Aorta (tissue), 5 donors: ENCODE data around the gene KLKB1. TPM values are rescaled to one million over a fixed set of nuclear protein-coding genes. Genes with fewer than 3 reads are reported as not detected.
A peak's percentile ranks its signal among the peaks of the same experiment; 100 is the strongest.

Source experiments
- ATAC-seq: fragments of 200-7000 bp; cut with Tn5 transposase; one replicate; pipeline ENCODE4 v1.9.1; 2022; ENCODE audit warnings: moderate library complexity; ENCODE audit not compliant: low FRiP score
- DNase-seq, 2 donors: peaks; one replicate each; pipeline ENCODE4 v3.0.0-alpha.2; 2020
- H3K27ac ChIP-seq, 2 donors: one replicate each; pipeline ENCODE4 v1.5.1; 2013; ENCODE audit warnings: low read length in 2 of 2, mild to moderate bottlenecking in 2 of 2, moderate library complexity in 2 of 2, control low read depth in 1 of 2, inconsistent platforms in 1 of 2, low read depth in 1 of 2
- H3K27me3 ChIP-seq, 2 donors: one replicate each; pipeline ENCODE4 v1.6.1; 2013; ENCODE audit warnings: control low read depth in 1 of 2, low read length in 1 of 2, mild to moderate bottlenecking in 1 of 2, moderate library complexity in 1 of 2; ENCODE audit not compliant: insufficient read depth in 2 of 2, control insufficient read depth in 1 of 2
- H3K36me3 ChIP-seq, 2 donors: one replicate each; pipeline ENCODE4 v1.6.1; 2013; ENCODE audit warnings: control low read depth in 1 of 2, low read length in 1 of 2, mild to moderate bottlenecking in 1 of 2; ENCODE audit not compliant: insufficient read depth in 2 of 2, control insufficient read depth in 1 of 2
- H3K4me1 ChIP-seq, 2 donors: one replicate each; pipeline ENCODE4 v1.6.1; 2013; ENCODE audit warnings: low read length in 2 of 2, control low read depth in 1 of 2, mild to moderate bottlenecking in 1 of 2, moderate library complexity in 1 of 2; ENCODE audit not compliant: insufficient read depth in 2 of 2, control insufficient read depth in 1 of 2
- H3K4me3 ChIP-seq, 2 donors: one replicate each; pipeline ENCODE4 v1.5.1; 2013; ENCODE audit warnings: low read length in 2 of 2, control low read depth in 1 of 2, mild to moderate bottlenecking in 1 of 2
- H3K9me3 ChIP-seq: one replicate; pipeline ENCODE4 v1.6.1; 2013; ENCODE audit warnings: mild to moderate bottlenecking, low read length; ENCODE audit not compliant: control insufficient read depth
- WGBS, 2 donors: extraction: QIAGEN DNeasy Blood & Tissue Kit; methylation state at CpG; one replicate each; pipeline ENCODE4 v1.1.7; 2013; 5-methylcytosine and 5-hydroxymethylcytosine counted together
- intact Hi-C, 2 donors: fragments of 100-400 bp; cut with DNase I; formaldehyde crosslinking; loops; one replicate each; pipeline versions ENCODE4 v1.14.2 to v1.15.0; 2022
- long read RNA-seq, 2 donors: library from polyadenylated mRNA; unstranded; transcript quantifications; one replicate each; pipeline ENCODE4 v2.0.0, GENCODE V29; 2020 to 2021
- polyA plus RNA-seq, 2 donors: library from polyadenylated mRNA; stranded (reverse); fragments of 200-250 nt; gene quantifications; one replicate each; pipeline ENCODE4 v1.2.3, GENCODE V29; 2013
- total RNA-seq, 2 donors: library from RNA; stranded (reverse); fragmentation: NEBNext Ultra II Directional; extraction: Animal tissue kit (Norgen Biotek cat#: 25700); gene quantifications; one replicate each; pipeline ENCODE4 v1.2.1, GENCODE V29; 2021
- donor health status: healthy with polysubstance abuse.
- donor health status: Bipolar disorder and iron deficiency.
- donor health status: DM: no; HTN: no; CAD: no.
- donor health status: DM: no; HTN: no; CAD: no.
- donor health status: DM: yes; HTN: yes; CAD: no.

Gene KLKB1
- total RNA-seq (1 to 10 TPM; 1.2 to 2.2 TPM), polyA plus RNA-seq (1 to 10 TPM in 1 of 2 donors, not detected in 1; 7.3 TPM)
- long read RNA-seq, donor 1, partial matches to known transcripts: 0 of 6 reads
- long read RNA-seq, donor 1, other reads (novel, unspliced or antisense): 6 of 6 reads
- long read RNA-seq, donor 2, partial matches to known transcripts: 0 of 1 reads
- long read RNA-seq, donor 2, other reads (novel, unspliced or antisense): 1 of 1 reads

- Histone ChIP-seq H3K27ac (no peak within 1 kb of the TSS), H3K4me1 (no peaks in the 10 kb centered on the region), H3K4me3 (peak within 1 kb of the TSS in 1 of 2 donors; percentile 54), H3K9me3 (peaks cover 6% of the 10 kb centered on the region), H3K36me3 (no peaks in the 10 kb centered on the region), H3K27me3 (no peaks in the 10 kb centered on the region)
- 52 to 62% methylated on average over 5 of the region's 5 CpGs for WGBS, 2 donors
- intact Hi-C loops: no loop called here
- DNase-seq (no peak), ATAC-seq (no peak)
These were observed at the start of gene KLKB1 for GRCh38 chr4:186227221-186227620. Gene KLKB1 (plus strand): TSS chr4:186227507. CDS start chr4:186228196, 689 bp downstream.

- ATAC-seq: no peak
- WGBS, 2 donors: 62 to 87% methylated on average over 3 of the region's 3 CpGs
- no peak for DNase-seq
- Histone ChIP-seq H3K27me3 (no peaks in the 10 kb centered on the region), H3K27ac (no peak overlapping the region), H3K4me3 (no peak overlapping the region), H3K9me3 (no peaks in the 10 kb centered on the region), H3K36me3 (no peaks in the 10 kb centered on the region), H3K4me1 (no peaks in the 10 kb centered on the region)
- intact Hi-C loops: no loop called here
These were observed 39.2 kb upstream of the KLKB1 start for GRCh38 chr4:186188107-186188506.

DNA sequence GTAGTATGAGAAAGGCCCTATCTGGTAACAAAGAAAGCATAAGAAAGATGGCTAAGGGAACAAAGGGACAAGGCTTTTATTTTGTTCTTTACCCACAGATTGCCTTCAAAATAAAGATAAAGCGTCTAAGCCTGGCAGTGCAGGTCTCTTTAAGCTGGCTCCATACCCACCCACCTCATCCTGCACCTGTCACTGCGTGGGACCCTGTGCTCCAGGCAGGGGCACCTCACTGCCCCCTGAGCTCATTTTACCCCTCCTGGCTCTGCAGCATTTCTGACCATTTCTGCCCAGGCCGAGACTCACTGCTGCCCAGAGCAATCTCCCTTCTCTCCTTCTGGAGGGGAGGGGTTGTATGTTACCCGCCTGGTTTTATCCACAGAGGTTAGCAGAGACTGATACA is 37.7 kb upstream of the KLKB1 start:
- 59 to 60% methylated on average over 4 of the region's 4 CpGs for WGBS, 2 donors
- intact Hi-C loops: no loop called here
- Histone ChIP-seq H3K27me3 (no peaks in the 10 kb centered on the region), H3K4me3 (no peak overlapping the region), H3K9me3 (no peaks in the 10 kb centered on the region), H3K27ac (peak overlapping the region in 1 of 2 donors; percentile 5), H3K4me1 (no peaks in the 10 kb centered on the region), H3K36me3 (no peaks in the 10 kb centered on the region)
- ATAC-seq (no peak), DNase-seq (no peak)

DNA sequence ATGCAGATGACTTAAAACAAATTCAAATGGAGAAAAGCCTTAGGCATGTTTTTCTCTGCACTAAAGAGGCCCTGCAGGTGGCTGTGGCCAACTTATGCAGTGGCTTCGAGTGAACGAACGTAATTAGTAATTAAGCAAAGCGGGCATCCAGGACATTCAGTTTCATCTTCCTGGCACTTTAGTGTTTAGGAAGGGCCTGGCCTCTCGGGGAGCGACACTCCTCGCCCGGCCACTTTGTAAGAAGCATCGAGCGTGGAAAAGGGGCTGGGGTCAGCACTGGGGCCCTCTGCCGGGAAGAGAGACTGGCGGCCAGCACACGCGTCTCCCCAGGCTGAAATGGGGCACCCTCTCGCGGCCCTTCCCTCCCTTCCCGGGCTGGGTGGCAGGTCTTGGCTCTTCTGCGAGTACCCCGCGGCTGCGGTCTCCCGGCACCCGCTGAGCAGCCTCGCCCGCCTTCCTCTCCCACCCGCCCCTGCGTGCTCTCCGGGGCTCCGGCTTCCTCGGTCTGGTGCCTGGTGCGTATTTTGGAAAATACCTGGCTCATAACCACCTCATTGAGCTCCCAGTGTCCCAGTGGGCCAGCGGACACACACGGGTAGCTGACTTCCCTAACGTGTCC is 36.6 kb upstream of the KLKB1 start:
- Histone ChIP-seq H3K36me3 (peaks cover 0 to 4% of the 10 kb centered on the region in 2 donors), H3K9me3 (no peaks in the 10 kb centered on the region), H3K4me1 (no peaks in the 10 kb centered on the region), H3K27me3 (no peaks in the 10 kb centered on the region), H3K27ac (peak overlapping the region; percentile 93 to 97), H3K4me3 (peak overlapping the region; percentile 73 to 80)
- DNase-seq (peak in 1 of 2 donors; percentile 82), ATAC-seq (peak; percentile 68)
- WGBS, 2 donors: 0 to 1% methylated on average over 32 to 34 of the region's 34 CpGs
- intact Hi-C loops: no loop called here

- Histone ChIP-seq H3K4me3 (peak within 1 kb of the TSS; percentile 73 to 80), H3K27me3 (no peaks in the 10 kb centered on the region), H3K27ac (peak within 1 kb of the TSS; percentile 93 to 97), H3K4me1 (no peaks in the 10 kb centered on the region), H3K36me3 (peaks cover 0 to 4% of the 10 kb centered on the region in 2 donors), H3K9me3 (no peaks in the 10 kb centered on the region)
- 0% methylated on average over 90 to 107 of the region's 107 CpGs for WGBS, 2 donors
- ATAC-seq (peak; percentile 93), DNase-seq (peak; percentile 92)
- intact Hi-C loops: no loop called here
These were observed 35.9 kb upstream of the KLKB1 start, which contains the start of gene CYP4V2 for GRCh38 chr4:186191200-186192065. Gene CYP4V2 (plus strand): TSS chr4:186191567. CDS start chr4:186191824, 257 bp downstream.

DNA sequence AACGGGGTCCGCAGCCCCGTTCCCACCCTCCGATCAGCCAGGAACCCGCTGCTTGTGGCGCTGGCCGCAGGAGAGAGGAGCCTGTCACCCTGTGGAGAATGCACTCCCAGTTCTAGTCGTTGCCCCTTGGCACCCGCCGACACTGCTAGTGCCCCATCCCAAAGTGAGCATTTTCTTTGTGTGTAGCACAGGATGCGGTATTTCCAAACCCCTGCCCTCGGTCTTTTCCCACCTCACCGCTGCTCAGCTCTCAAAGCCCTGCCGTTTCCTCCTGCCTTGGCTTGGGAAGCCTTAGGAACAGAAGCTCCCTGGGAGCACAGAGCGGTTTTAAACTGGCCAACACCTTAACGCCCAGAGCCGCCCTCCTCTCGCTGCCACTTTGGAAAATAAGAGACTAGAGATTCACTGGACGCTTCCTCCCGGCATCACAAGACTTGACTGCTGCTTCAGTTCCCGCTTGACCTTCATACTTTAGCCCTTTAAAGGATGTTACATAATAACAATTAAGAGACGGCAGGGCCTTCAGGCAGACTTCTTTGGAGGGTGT is 35.2 kb upstream of the KLKB1 start:
- no peaks in the 10 kb centered on the region for H3K4me1 ChIP-seq
- peaks cover 0 to 4% of the 10 kb centered on the region in 2 donors for H3K36me3 ChIP-seq
- ATAC-seq (peak; percentile 48), DNase-seq (peak in 1 of 2 donors; percentile 60)
- WGBS, 2 donors: 0 to 3% methylated on average over 19 to 22 of the region's 22 CpGs
- no peaks in the 10 kb centered on the region for H3K9me3 ChIP-seq
- H3K4me3 ChIP-seq: peak overlapping the region; percentile 73 to 80
- H3K27ac ChIP-seq: peak overlapping the region; percentile 93 to 97
- intact Hi-C loops: no loop called here
- H3K27me3 ChIP-seq: no peaks in the 10 kb centered on the region

- Histone ChIP-seq H3K27me3 (no peaks in the 10 kb centered on the region), H3K9me3 (no peaks in the 10 kb centered on the region), H3K36me3 (peaks cover 0 to 6% of the 10 kb centered on the region in 2 donors), H3K4me1 (no peaks in the 10 kb centered on the region), H3K27ac (peak overlapping the region in 1 of 2 donors; percentile 14), H3K4me3 (no peak overlapping the region)
- ATAC-seq: no peak
- DNase-seq: no peak
- intact Hi-C loops: no loop called here
- WGBS, 2 donors: 97% methylated on average over 5 of the region's 5 CpGs
These were observed 33.5 kb upstream of the KLKB1 start for GRCh38 chr4:186193851-186194250.

DNA sequence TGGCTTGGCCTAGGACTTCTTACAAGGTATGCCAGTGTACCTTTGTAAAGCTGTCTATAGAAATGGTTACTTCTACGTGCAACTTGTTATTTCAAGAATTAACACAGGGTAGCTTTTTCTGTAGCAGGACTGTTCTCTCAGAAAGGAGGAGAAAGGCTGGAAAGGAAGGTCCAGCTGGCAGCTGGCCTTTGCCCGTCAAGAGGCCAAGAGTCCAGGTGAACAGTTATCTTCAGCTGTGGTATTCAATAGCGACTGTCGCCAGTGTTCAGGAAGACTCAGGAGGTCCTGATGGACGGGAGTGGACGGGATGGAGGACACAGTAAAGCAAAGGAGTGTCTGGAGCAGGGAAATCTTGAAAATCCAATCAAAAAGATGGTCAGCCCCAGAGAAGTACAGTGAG is 31.2 kb upstream of the KLKB1 start:
- Histone ChIP-seq H3K4me3 (no peak overlapping the region), H3K4me1 (no peaks in the 10 kb centered on the region), H3K36me3 (peaks cover 0 to 6% of the 10 kb centered on the region in 2 donors), H3K27me3 (no peaks in the 10 kb centered on the region), H3K9me3 (no peaks in the 10 kb centered on the region), H3K27ac (no peak overlapping the region)
- DNase-seq: no peak
- 95 to 96% methylated on average over 6 of the region's 6 CpGs for WGBS, 2 donors
- ATAC-seq: no peak
- intact Hi-C loops: no loop called here
